Stimulated activated CD4-positive, alpha-beta T cell treated with anti-CD3 and anti-CD28 coated beads, Interleukin-4, amount 100 ng/mL, for 1 hour (primary cell): ENCODE data around the gene RIPK3.
"Not testable (repeated sequence)": the region's sequence is repeated elsewhere in the genome, so short reads cannot be mapped to it uniquely, and the experiment has no call there.

Experiments used
- DNase-seq: peaks from one replicate; pipeline ENCODE4 v3.0.0-alpha.2; 2020

Gene RIPK3

DNA sequence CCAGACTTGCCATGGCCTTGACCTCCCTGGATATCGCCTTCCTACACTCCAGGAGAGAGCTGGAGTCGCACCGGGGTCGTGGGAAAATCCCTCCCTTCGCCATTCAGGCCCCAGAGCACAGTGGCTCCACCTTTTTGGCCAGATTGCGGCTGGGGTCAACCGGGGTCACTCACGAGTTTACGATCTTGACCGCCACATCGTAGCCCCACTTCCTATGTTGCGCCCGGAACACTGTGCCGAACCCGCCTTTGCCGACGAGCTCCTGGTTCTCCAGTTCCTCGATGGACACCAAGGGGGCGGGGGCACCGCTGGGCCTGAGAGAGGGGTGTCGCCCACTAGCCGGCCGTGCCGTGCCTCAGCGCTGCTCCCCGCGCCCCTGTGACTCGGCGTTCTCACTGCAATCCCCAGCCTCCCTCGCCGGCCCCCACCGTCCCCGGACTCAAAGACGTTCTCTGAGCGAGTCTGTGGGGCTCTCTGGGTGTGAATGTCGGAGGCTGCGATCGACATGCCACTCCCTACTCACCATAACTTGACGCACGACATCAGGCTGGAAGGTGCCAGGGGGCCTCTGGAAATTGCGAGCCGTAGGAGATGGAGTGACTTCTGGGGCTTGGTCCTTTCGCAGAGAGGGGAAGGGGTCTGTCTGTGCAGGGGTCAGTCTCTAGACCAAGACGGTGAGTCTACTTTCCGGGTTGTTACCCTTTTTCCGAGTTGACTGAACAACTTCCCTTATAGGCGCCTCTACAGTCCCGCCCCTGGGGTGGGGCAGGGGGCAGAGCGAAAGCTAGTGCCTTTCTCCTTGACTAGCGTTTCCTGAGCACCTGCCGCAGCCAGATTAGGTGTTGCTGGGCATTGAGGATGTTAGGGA lies at the start of gene RIPK3:
Gene RIPK3, minus strand, starts transcription at position 708 of the 868 bp plus-strand sequence. Its CDS starts 165 bp downstream, at position 543.
- DNase-seq, result peak; percentile 73

DNA sequence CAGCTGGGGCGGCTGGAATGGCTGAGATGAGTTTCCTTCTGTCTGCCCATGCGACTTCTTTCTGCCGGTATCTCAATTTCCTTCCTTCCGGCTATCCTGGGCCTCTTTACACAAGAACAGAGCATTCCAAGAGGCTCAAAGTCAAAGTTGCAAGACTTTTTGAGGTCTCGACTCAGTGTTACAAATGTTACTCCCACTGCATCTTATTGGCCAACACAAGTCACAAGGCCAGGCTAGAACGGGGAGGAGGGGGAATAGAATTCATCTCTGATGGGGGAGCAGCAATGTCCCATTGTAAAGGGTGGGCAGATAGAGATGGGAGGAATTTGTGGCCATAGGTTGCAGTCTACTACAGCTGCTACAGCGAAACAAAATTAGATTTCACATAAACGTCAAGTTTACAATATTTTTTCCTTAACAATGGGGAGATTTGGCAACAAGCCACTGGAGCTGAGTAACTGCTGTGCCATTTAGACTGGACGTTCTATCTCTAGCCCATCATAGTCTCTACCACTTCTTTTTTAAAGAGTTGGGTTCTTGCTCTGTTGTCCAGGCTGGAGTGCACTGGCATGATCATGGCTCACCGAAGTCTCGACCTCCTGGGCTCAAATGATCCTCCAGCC lies 49.5 kb upstream of the RIPK3 start:
- no peak for DNase-seq

DNA sequence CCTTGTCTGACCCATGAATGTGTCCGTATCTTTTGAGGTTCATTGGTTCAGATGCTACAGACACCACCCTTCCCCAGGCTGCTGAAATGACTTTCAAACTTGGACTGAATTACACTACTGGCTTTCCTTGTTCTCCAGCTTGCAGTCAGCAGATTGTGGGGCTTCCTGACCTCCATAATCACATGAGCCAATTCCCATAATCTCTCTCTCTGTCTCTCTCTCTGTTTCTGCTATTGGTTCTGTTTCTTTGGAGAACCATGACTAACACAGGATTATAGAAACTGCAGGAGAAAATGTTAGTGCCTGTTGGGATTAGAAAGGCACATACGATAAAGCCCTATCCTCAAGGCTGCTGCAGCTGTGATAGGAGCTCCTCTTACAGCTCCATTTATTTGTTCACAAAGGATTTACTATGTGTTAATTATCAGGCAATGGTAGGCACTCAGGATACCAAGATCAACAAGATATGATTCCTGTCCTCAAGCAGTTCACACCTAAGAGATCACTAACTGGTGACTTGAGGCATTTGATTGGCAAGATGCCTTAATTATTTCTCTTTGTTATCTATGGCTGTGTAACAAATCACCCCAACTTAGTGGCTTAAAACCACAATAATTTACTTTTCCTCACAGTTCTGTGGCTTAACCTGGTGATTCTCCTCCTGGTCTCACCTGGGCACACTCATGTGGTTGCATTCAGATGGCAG lies 48.8 kb upstream of the RIPK3 start:
- no peak for DNase-seq

- not testable (repeated sequence) for DNase-seq
Measured at GRCh38 chr14:24387579-24387978, 47.8 kb upstream of the RIPK3 start.

DNA sequence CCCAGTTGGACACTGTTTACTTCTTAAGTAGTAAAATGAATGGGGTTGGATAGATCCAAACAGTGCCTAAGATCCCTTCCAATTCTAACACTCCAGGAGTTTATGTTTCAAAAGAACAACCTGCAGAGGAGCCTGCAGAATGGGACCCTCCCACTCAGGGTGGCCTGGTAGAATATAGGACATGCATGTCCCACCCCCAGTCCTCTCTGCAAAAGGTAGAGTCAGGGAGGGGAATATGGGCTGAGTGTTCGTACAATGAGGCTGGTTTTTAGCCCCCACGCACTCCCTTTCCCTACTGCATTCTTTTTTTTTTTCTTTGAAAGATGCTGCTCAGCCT lies 47.2 kb upstream of the RIPK3 start:
- no peak for DNase-seq

- DNase-seq, result no peak
Measured at GRCh38 chr14:24385524-24385923, 45.7 kb upstream of the RIPK3 start.

GRCh38 chr14:24384169-24384568 lies 44.4 kb upstream of the RIPK3 start:
- no peak for DNase-seq

- no peak for DNase-seq
Measured at GRCh38 chr14:24382064-24382371, 42.2 kb upstream of the RIPK3 start.

- peak; percentile 12 for DNase-seq
Measured at GRCh38 chr14:24381363-24382063, 41.7 kb upstream of the RIPK3 start.

- no peak for DNase-seq
Measured at GRCh38 chr14:24379907-24380730, 40.3 kb upstream of the RIPK3 start.

DNA sequence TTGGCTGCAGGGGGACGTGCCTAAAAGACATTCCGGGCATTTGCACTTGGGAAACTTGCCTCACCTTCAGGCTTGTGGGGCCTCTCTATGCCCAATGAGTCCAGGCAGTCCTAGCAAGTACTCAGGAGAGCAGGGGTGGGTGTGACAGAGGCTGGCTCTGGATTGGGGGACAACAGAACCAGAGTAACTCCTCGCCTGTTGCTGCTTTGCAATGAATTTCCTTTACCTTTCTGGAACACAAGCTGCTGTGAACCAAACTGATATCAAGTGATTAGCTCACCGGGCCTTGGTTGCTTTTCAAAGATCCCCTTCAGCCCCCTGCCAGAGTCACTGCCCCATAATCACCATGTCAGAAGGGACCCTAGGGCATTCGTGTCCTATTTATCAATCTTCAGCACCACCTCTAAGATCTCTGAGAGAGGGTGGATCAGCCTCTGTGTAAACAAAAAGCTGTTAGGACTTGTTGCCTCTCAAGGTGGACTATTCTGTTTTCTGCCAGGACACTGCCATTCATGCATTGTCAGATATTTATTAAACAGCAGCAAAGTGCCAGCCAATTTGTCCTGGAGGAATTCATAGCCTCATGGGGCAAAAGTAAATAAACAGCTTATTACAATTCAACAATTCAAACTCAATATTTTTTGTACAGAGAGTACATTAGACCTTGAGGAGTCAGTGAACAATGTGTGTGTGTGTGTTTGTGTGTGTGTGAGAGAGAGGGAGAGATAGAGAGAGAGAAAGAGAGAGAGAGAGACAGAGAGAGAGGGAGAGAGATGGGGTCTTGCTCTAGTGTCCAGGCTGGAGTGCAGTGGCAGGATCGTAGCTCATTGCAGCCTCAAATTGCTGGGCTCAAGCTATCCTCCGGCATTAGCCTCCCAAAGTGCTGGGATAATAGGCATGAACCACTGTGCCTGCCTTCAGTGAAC lies 39.5 kb upstream of the RIPK3 start:
- DNase-seq, result no peak

GRCh38 chr14:24378327-24378726 lies 38.5 kb upstream of the RIPK3 start:
- no peak for DNase-seq

- no peak for DNase-seq
Measured at GRCh38 chr14:24377657-24378056, 37.9 kb upstream of the RIPK3 start.

DNA sequence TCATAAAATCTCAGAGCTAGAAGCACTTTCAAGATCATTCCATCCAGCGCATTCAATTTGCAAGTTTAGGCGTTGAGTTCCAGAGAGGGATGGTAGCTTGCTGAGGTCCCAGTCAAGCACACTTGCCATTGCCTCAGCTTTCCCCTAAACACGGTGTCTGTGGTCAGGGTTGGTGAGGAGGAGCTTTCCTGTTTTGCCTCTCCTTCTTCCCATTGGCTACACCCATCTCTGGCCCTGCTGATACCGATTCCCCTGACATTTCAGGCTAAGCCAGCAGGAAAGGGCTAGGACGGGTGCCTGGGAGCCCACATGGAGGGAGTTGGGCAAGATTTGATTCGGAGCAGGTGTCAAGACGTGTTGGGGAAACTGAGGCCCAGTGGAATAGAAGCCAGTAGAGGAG lies 37.3 kb upstream of the RIPK3 start:
- DNase-seq, result no peak

- no peak for DNase-seq
Measured at GRCh38 chr14:24376448-24377070, 36.8 kb upstream of the RIPK3 start.

DNA sequence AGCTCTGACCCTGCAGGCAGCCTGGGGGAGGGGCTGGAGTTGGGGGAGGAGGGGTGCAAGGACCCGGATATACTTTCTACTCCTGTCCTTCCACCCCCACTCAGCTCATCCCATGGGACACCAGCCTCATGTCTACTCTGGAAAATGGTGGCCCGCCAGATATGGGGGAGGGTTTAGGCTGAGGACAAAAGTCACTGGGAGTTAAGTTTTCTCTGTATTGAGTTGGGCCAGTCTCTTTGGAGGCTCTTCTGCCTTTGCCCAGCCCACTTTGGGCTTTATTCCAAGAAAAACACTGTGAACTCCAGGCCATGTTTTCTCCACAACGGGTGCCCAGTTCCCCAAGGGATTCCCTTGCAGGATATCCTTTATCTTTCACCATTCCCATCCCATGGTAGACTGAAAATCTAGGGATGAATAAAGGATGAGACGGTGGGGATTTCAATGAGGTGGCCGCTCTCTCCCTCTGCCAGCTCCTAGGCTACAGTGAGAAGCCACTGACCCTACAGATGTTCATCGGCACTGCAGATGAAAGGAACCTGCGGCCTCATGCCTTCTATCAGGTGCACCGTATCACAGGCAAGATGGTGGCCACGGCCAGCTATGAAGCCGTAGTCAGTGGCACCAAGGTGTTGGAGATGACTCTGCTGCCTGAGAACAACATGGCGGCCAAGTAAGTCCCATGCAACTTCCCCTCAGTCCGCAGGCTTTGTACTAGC lies 33.1 kb upstream of the RIPK3 start:
- no peak for DNase-seq

- not testable (repeated sequence) for DNase-seq
Measured at GRCh38 chr14:24371605-24372004, 31.8 kb upstream of the RIPK3 start.

- no peak for DNase-seq
Measured at GRCh38 chr14:24370748-24371147, 31.0 kb upstream of the RIPK3 start.

DNA sequence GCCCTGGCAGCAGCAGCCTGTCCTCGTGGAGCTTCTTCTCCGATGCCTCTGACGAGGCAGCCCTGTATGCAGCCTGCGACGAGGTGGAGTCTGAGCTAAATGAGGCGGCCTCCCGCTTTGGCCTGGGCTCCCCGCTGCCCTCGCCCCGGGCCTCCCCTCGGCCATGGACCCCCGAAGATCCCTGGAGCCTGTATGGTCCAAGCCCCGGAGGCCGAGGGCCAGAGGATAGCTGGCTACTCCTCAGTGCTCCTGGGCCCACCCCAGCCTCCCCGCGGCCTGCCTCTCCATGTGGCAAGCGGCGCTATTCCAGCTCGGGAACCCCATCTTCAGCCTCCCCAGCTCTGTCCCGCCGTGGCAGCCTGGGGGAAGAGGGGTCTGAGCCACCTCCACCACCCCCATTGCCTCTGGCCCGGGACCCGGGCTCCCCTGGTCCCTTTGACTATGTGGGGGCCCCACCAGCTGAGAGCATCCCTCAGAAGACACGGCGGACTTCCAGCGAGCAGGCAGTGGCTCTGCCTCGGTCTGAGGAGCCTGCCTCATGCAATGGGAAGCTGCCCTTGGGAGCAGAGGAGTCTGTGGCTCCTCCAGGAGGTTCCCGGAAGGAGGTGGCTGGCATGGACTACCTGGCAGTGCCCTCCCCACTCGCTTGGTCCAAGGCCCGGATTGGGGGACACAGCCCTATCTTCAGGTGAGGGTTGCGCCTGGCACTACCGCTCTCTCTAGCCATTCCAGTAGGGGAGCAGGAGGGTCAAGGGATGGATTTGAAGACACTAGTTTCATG lies 30.3 kb upstream of the RIPK3 start:
- DNase-seq, result no peak
